ENCODE measurements around the gene PEX11G. TPM values are rescaled to one million over a fixed set of nuclear protein-coding genes. Genes with fewer than 3 reads are reported as not detected.

PEX11G gene
- total RNA-seq, 2 donors from 2014 or later, result 2.7 to 4.1 TPM

Other genes starting within 250 kb of the PEX11G start
- 10 to 100 TPM; 47.5 to 63.0 TPM for gene INSR, start 194.6 kb downstream of the PEX11G start, total RNA-seq
- gene ARHGEF18, start 140.1 kb downstream of the PEX11G start, total RNA-seq, result 10 to 100 TPM; 17.6 to 19.9 TPM
- gene ZNF358, start 27.1 kb upstream of the PEX11G start, total RNA-seq, result 10 to 100 TPM; 52.3 to 55.0 TPM
- 10 to 100 TPM; 23.1 to 26.1 TPM for gene MCOLN1, start 33.6 kb upstream of the PEX11G start, total RNA-seq
- 10 to 100 TPM; 78.0 to 79.3 TPM for gene PNPLA6, start 46.7 kb upstream of the PEX11G start, total RNA-seq
- gene CAMSAP3, start 106.8 kb upstream of the PEX11G start, total RNA-seq, result not detected
- gene XAB2, start 140.5 kb upstream of the PEX11G start, total RNA-seq, result 10 to 100 TPM; 19.4 to 23.0 TPM
- 10 to 100 TPM; 65.8 TPM for gene PET100, start 140.8 kb upstream of the PEX11G start, total RNA-seq
- gene PCP2, start 144.7 kb upstream of the PEX11G start, total RNA-seq, result not detected
- 10 to 100 TPM; 22.5 to 32.4 TPM for gene STXBP2, start 148.1 kb upstream of the PEX11G start, total RNA-seq
- gene RETN, start 180.0 kb upstream of the PEX11G start, total RNA-seq, result 1 to 10 TPM; 1.2 to 2.9 TPM
- gene MCEMP1, start 188.1 kb upstream of the PEX11G start, total RNA-seq, result 1 to 10 TPM; 2.2 to 3.0 TPM
- 10 to 100 TPM; 71.9 to 83.5 TPM for gene TRAPPC5, start 191.8 kb upstream of the PEX11G start, total RNA-seq
- under 1 TPM; 0.23 to 0.71 TPM for gene FCER2, start 213.1 kb upstream of the PEX11G start, total RNA-seq
- gene CLEC4G, start 243.1 kb upstream of the PEX11G start, total RNA-seq, result 1 to 10 TPM; 2.2 to 6.6 TPM

Measured in posterior vena cava (tissue), 2 donors.